K562 (cell line): ENCODE data around the gene IFT22. TPM values are rescaled to one million over a fixed set of nuclear protein-coding genes. Genes with fewer than 3 reads are reported as not detected.

Experiments
- ATAC-seq: fragments of 200-7000 bp; cut with Tn5 transposase; 3 replicates; pipeline ENCODE4 v1.9.1; 2020; ENCODE audit warnings: moderate library complexity
- BruUV-seq: library from RNA; stranded (reverse); fragments of 400-500 nt; replicated peaks from 2 replicates; lab custom pipeline; 2021; lab: Mats Ljungman, UMichigan
- CTCF ChIA-PET: fragments of 300-600 bp; formaldehyde crosslinking; extraction: SDS; loops from one replicate; lab custom pipeline; 2021; ENCODE audit warnings: low intra/inter-chr PET ratio; lab: Yijun Ruan, JAX
- POLR2A ChIA-PET: fragments of 300-600, 350-650 bp; sonication (Branson Sonifier 250); formaldehyde crosslinking; extraction: SDS; loops from one replicate; lab custom pipeline; 2021; ENCODE audit warnings: antibody characterized with exemption, inconsistent platforms; lab: Yijun Ruan, JAX
- DNase-seq, 4 experiments: peaks; one replicate each; pipeline versions ENCODE4 v3.0.0 to v3.0.0-alpha.2; 2011 to 2018; ENCODE audit warnings: low spot score in 3 of 4, mixed read lengths in 3 of 4; ENCODE audit errors: extremely low read depth in 1 of 4
- FAIRE-seq: peaks from 2 replicates; lab custom pipeline; 2011; peaks lifted over from hg19 to GRCh38; lab: Jason Lieb, UNC
- H2AFZ ChIP-seq: 2 replicates; pipeline ENCODE4 v1.6.0; 2011; ENCODE audit warnings: low read depth, low read length, control low read depth, inconsistent platforms
- H3K27ac ChIP-seq: fragments of 200-600 bp; 3 replicates; pipeline ENCODE4 v1.8.0; 2011; ENCODE audit warnings: low read depth, mild to moderate bottlenecking, control low read depth, inconsistent platforms, low read length, moderate library complexity, mixed read lengths; ENCODE audit errors: extremely low read depth
- H3K27me3 ChIP-seq, 2 experiments: fragments of 300-600 bp in 1 of 2; 2 replicates in 1 of 2; 3 replicates in 1 of 2; pipeline versions ENCODE4 v1.6.0 to v1.8.0; 2011; ENCODE audit warnings: inconsistent platforms in 2 of 2, low read length in 2 of 2, mild to moderate bottlenecking in 1 of 2, mixed read lengths in 1 of 2, moderate library complexity in 1 of 2; ENCODE audit not compliant: control insufficient read depth in 2 of 2, insufficient read depth in 2 of 2
- H3K36me3 ChIP-seq: fragments of 300-600 bp; 3 replicates; pipeline ENCODE4 v1.8.0; 2011; ENCODE audit warnings: mild to moderate bottlenecking, low read length, inconsistent platforms; ENCODE audit not compliant: control insufficient read depth, insufficient read depth
- H3K4me1 ChIP-seq, 2 experiments: fragments of 200-600 bp in 1 of 2; replicated peaks in 1 of 2; 2 replicates in 1 of 2; 3 replicates in 1 of 2; pipeline versions ENCODE4 v1.5.1 to v1.8.0; 2011; ENCODE audit warnings: inconsistent platforms in 2 of 2, low read length in 2 of 2, mild to moderate bottlenecking in 1 of 2, mixed read lengths in 1 of 2, moderate library complexity in 1 of 2; ENCODE audit not compliant: control insufficient read depth in 2 of 2, insufficient read depth in 2 of 2
- H3K4me2 ChIP-seq: 2 replicates; pipeline ENCODE4 v1.6.1; 2011; ENCODE audit warnings: low read length, control low read depth, inconsistent platforms, mixed read lengths; ENCODE audit not compliant: insufficient read depth
- H3K4me3 ChIP-seq: fragments of 200-600 bp; sonication (generic), shearing (Covaris generic); 2 replicates; pipeline ENCODE4 v1.5.1; 2016; ENCODE audit warnings: control low read depth, inconsistent platforms
- H3K79me2 ChIP-seq: fragments of 200-600 bp; 3 replicates; pipeline ENCODE4 v1.8.0; 2011; ENCODE audit warnings: low read length, inconsistent platforms; ENCODE audit not compliant: control insufficient read depth, insufficient read depth
- H3K9ac ChIP-seq, 2 experiments: 2 replicates each; pipeline versions ENCODE4 v1.6.0 to v1.6.1; 2011; ENCODE audit warnings: low read depth in 2 of 2, low read length in 2 of 2, control low read depth in 1 of 2, inconsistent platforms in 1 of 2, mild to moderate bottlenecking in 1 of 2, mixed read lengths in 1 of 2; ENCODE audit not compliant: insufficient read depth in 1 of 2
- H3K9me1 ChIP-seq: one replicate; pipeline ENCODE4 v1.6.0; 2011; ENCODE audit warnings: inconsistent platforms, mild to moderate bottlenecking, low read length, moderate library complexity; ENCODE audit not compliant: control insufficient read depth, insufficient read depth
- H3K9me3 ChIP-seq: replicated peaks from 2 replicates; pipeline ENCODE4 v1.5.1; 2011; ENCODE audit warnings: low read depth, low read length, inconsistent platforms; ENCODE audit not compliant: control insufficient read depth, insufficient read depth
- H4K20me1 ChIP-seq: replicated peaks from 2 replicates; pipeline ENCODE4 v1.6.1; 2011; ENCODE audit warnings: low read length, inconsistent platforms, mixed read lengths; ENCODE audit not compliant: control insufficient read depth, insufficient read depth
- CBFB ChIP-seq: sonication (generic); formaldehyde crosslinking; IDR thresholded peaks from 2 replicates; pipeline ENCODE4 v1.4.0; 2020; ENCODE audit warnings: mild to moderate bottlenecking, missing genetic modification reagents
- ELF2 ChIP-seq: fragments of 250-450 bp; sonication (Bioruptor Pico); IDR thresholded peaks from 2 replicates; pipeline ENCODE4 v1.5.0; 2021; ENCODE audit warnings: mild to moderate bottlenecking
- FOXJ2 ChIP-seq: fragments of 200-800 bp; sonication (Bioruptor generic); IDR thresholded peaks from 2 replicates; pipeline ENCODE4 v1.6.1; 2016; ENCODE audit warnings: missing genetic modification characterization, missing compliant biosample characterization
- HOMEZ ChIP-seq: fragments of 250-450 bp; sonication (Bioruptor Pico); IDR thresholded peaks from 2 replicates; pipeline ENCODE4 v1.4.0; 2020; ENCODE audit warnings: mild to moderate bottlenecking, moderate library complexity
- NR2C1 ChIP-seq, 2 experiments: fragments of 450-650 bp; IDR thresholded peaks; 2 replicates each; pipeline ENCODE4 v1.6.1; 2017; ENCODE audit warnings: mild to moderate bottlenecking in 2 of 2, antibody characterized with exemption in 1 of 2, inconsistent platforms in 1 of 2, missing compliant biosample characterization in 1 of 2, missing genetic modification characterization in 1 of 2
- NR2C2 ChIP-seq, 2 experiments: fragments of 200-800 bp in 1 of 2; sonication (Bioruptor generic) in 1 of 2; sonication (generic) in 1 of 2; formaldehyde crosslinking in 1 of 2; IDR thresholded peaks; 2 replicates each; pipeline versions ENCODE4 v1.6.1 to v1.8.0; 2016 to 2022; ENCODE audit warnings: mild to moderate bottlenecking in 1 of 2, missing compliant biosample characterization in 1 of 2, missing genetic modification characterization in 1 of 2, missing genetic modification reagents in 1 of 2
- SETDB1 ChIP-seq: IDR thresholded peaks from one replicate; pipeline ENCODE4 v1.6.1; 2012; ENCODE audit warnings: low read length, control low read depth, inconsistent platforms
- TBP ChIP-seq: optimal IDR thresholded peaks from 2 replicates; pipeline ENCODE3; 2011; ENCODE audit warnings: low read depth, low read length, improper control_type of control experiment
- UBTF ChIP-seq, 2 experiments: IDR thresholded peaks; 2 replicates each; pipeline ENCODE4 v1.6.1; 2012; ENCODE audit warnings: improper control_type of control experiment in 2 of 2, low read depth in 2 of 2, low read length in 2 of 2, borderline replicate concordance in 1 of 2
- ZNF212 ChIP-seq: fragments of 450-650 bp; formaldehyde crosslinking; IDR thresholded peaks from 2 replicates; pipeline ENCODE4 v1.4.0; 2020; ENCODE audit warnings: mild to moderate bottlenecking
- ZNF311 ChIP-seq: fragments of 250-450 bp; sonication (Bioruptor Pico); IDR thresholded peaks from 2 replicates; pipeline ENCODE4 v1.4.0; 2020; ENCODE audit warnings: mild to moderate bottlenecking, moderate library complexity
- WGBS: fragments of 100-300 bp; shearing (Covaris generic); methylation state at CpG from one replicate; pipeline ENCODE4 v1.1.6; 2016; ENCODE audit warnings: low coverage, mixed read lengths; ENCODE audit not compliant: insufficient coverage; ENCODE audit errors: missing lambda C conversion rate; 5-methylcytosine and 5-hydroxymethylcytosine counted together
- in situ Hi-C: fragments of 300-500 bp; cut with MboI; formaldehyde crosslinking; loops from 4 replicates; pipeline ENCODE4 v1.15.0; 2018; ENCODE audit warnings: inconsistent platforms, mixed read lengths
- intact Hi-C: fragments of 100-400 bp; cut with micrococcal nuclease; formaldehyde crosslinking; loops from 2 replicates; pipeline ENCODE4 v1.14.2; 2022
- polyA plus RNA-seq, 8 experiments: library from polyadenylated mRNA; depleted of rRNA in 4 of 8; stranded (reverse) in 5 of 8; unstranded in 3 of 8; fragments of >200 nt; fragmentation: Nextera tagmentation in 2 of 8; fragmentation: Illumina TruSeq in 1 of 8; extraction: Ambion mirVana in 2 of 8; extraction: Trizol in 1 of 8; gene quantifications; 2 replicates each; pipeline versions ENCODE4 v1.2.1 to v1.2.3, GENCODE V29; 2011 to 2014; ENCODE audit warnings: inconsistent platforms in 1 of 8, missing spikeins in 1 of 8
- total RNA-seq, 7 experiments: library from RNA; depleted of rRNA in 6 of 7; stranded (reverse); fragments of >200 nt in 6 of 7; fragmentation: Illumina TruSeq in 2 of 7; extraction: Trizol in 2 of 7; gene quantifications; 2 replicates each; pipeline versions ENCODE4 v1.2.1 to v1.2.3, GENCODE V29; 2011 to 2021; ENCODE audit warnings: low replicate concordance in 1 of 7
- TF ChIP-seq, protein P1 (sequence below): fragments of 450-650 bp; formaldehyde crosslinking; IDR thresholded peaks from 2 replicates; pipeline ENCODE4 v1.4.0; 2020; ENCODE audit warnings: mild to moderate bottlenecking

Gene IFT22
- total and polyA plus RNA-seq, 9 of the 15 experiments (the other 6 are each of a cell fraction or from before 2014, with no cell fraction given): 6.3 to 18.2 (median 7.7) TPM

- TF ChIP-seq UBTF (IDR thresholded peaks at IDR 0.05; ENCODE audit: borderline replicate concordance in 1 of 2, low read depth in 2 of 2, low read length in 2 of 2): no peak
Observed at GRCh38 chr7:101288439-101288838, 33.2 kb downstream of the IFT22 start (continued).

DNA sequence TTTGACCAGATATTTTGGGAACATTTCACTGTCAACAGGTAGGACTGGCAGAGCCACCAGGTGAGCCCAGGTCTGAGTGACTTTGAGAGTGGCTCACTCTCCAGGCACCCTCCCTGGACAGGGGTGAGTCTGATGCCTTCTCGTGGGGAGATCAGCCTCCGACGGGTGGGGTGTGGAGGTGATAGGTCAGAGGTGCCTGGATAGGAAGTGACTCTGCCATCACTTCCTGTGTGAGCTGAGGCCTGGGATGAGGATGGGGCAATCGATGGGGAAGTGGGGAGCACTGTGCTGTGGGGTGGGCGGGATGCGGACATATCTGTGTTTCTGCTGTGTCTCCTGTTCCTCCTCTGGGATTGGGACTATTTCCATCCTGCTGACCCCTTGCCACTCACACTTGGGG is 34.6 kb downstream of the IFT22 start:
- 13% methylated on average over 6 of the region's 6 CpGs for WGBS
- intact Hi-C loops (loop anchor here (10.0 kb wide), 1 partner anchor 212 kb away; no protein-coding TSS in a partner anchor), in situ Hi-C loops (loop anchor here (5.0 to 25.0 kb wide), 2 partner anchors 375 to 1305 kb away; no protein-coding TSS in a partner anchor)
- H3K4me3 ChIP-seq: no peak overlapping the region
- H3K27me3 ChIP-seq: peaks cover 0 to 37% of the 10 kb centered on the region in 2 experiments; a peak in 3 of 5 replicates
- no peak for FAIRE-seq
- ChIA-PET POLR2A (no interaction called here), CTCF (no interaction called here)
- no peaks in the 10 kb centered on the region for H3K79me2 ChIP-seq
- H3K9ac ChIP-seq: no peak overlapping the region
- peaks cover 0 to 3% of the 10 kb centered on the region in 2 experiments; a peak in 1 of 5 replicates for H3K4me1 ChIP-seq
- no peak for ATAC-seq
- BruUV-seq: no TSS peak
- no peaks in the 10 kb centered on the region for H4K20me1 ChIP-seq
- H2AFZ ChIP-seq: no peak overlapping the region
- no peaks in the 10 kb centered on the region for H3K36me3 ChIP-seq
- H3K27ac ChIP-seq: no peak overlapping the region
- no peaks in the 10 kb centered on the region for H3K9me3 ChIP-seq
- H3K9me1 ChIP-seq: no peaks in the 10 kb centered on the region
- no peak overlapping the region for H3K4me2 ChIP-seq
- no peak for DNase-seq
- TF ChIP-seq NR2C2 (CRISPR knock-in tag; IDR thresholded peaks at IDR 0.05) (no peak), NR2C2 (tag; IDR thresholded peaks at IDR 0.05) (peak; percentile 40; the same call in 1 of the 2 replicates), CBFB (CRISPR knock-in tag) (no peak), HOMEZ (CRISPR knock-in tag) (no peak), ELF2 (CRISPR knock-in tag) (no peak), SETDB1 (no peak), ZNF212 (CRISPR knock-in tag) (no peak), TBP (no peak), UBTF (IDR thresholded peaks at IDR 0.05; ENCODE audit: borderline replicate concordance in 1 of 2, low read depth in 2 of 2, low read length in 2 of 2) (no peak), NR2C1 (IDR thresholded peaks at IDR 0.05) (peak; percentile 41; the same call in 1 of the 2 replicates), NR2C1 (tag; IDR thresholded peaks at IDR 0.05) (0 out of 2 replicates have a peak, but pooled peaks have one; percentile 33), ZNF311 (CRISPR knock-in tag) (no peak), FOXJ2 (tag) (no peak)
- TF ChIP-seq, protein P1, sequence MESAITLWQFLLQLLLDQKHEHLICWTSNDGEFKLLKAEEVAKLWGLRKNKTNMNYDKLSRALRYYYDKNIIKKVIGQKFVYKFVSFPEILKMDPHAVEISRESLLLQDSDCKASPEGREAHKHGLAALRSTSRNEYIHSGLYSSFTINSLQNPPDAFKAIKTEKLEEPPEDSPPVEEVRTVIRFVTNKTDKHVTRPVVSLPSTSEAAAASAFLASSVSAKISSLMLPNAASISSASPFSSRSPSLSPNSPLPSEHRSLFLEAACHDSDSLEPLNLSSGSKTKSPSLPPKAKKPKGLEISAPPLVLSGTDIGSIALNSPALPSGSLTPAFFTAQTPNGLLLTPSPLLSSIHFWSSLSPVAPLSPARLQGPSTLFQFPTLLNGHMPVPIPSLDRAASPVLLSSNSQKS (CRISPR knock-in tag): no peak
